Esophagus muscularis mucosa (tissue), 3 donors: ENCODE measurements around the gene RUNX2.

ENCODE experiments used
- CTCF ChIP-seq, 3 experiments: fragments of 200-600 bp in 2 of 3; fragments of 450-650 bp in 1 of 3; sonication (generic) in 2 of 3; IDR thresholded peaks; one replicate each; pipeline ENCODE4 v1.5.1; 2017 to 2019; ENCODE audit warnings: antibody characterized with exemption in 3 of 3, mild to moderate bottlenecking in 2 of 3, moderate library complexity in 1 of 3
- POLR2A ChIP-seq: fragments of 450-650 bp; IDR thresholded peaks from one replicate; pipeline ENCODE4 v1.6.1; 2017; ENCODE audit warnings: antibody characterized with exemption, moderate library complexity, mild to moderate bottlenecking, low read depth

GRCh38 chr6:45611491-45611890 lies 283.4 kb downstream of the RUNX2 start:
- no peak for TF ChIP-seq CTCF (IDR thresholded peaks at IDR 0.05)
- no peak for TF ChIP-seq POLR2A
